GM21367 (cell line): Measurements from ENCODE around the gene SLC36A1.

ENCODE experiments used
- ATAC-seq: cut with Tn5 transposase; IDR thresholded peaks from one replicate; pipeline ENCODE4 v1.9.1; 2021; ENCODE audit not compliant: unreplicated experiment

SLC36A1 gene

DNA sequence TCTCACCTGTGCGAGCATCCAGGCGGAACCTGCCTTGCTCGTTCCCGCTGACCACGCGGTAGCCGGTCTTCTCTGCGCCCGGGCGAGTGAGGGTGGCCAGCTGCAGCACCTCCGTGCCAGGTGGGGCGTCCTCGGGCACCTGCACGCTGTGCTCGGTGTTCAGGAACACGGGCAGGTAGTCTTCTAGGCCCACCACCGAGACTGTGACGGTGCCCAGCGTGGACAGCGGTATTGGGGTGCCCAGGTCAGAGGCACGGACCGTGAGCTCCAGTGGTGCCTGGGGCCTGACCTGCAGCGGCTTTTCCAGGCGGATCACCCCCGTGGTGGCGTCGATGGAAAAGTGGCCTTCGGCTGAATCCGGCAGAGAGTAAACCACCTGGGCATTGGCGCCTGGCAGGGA is 84.2 kb downstream of the SLC36A1 start:
- no peak for ATAC-seq

DNA sequence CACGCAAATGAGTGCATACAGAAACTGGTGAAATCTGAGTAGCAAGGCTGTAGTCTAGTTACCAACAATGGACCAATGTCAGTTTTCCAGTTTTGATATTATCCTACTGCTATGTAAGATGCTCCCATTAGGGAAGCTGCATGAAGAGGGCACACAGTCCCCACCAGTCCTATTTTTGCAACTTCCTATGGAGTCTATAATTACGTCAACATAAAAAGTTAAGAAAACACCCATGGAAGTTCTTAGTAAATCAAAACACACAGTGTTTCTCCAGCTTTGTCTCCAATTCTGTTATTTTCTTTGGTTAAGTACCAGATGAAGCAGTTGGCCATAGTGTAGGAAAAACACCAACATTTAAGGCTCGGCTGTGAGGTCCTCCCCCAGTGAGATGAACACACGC is 85.0 kb downstream of the SLC36A1 start:
- ATAC-seq: no peak

DNA sequence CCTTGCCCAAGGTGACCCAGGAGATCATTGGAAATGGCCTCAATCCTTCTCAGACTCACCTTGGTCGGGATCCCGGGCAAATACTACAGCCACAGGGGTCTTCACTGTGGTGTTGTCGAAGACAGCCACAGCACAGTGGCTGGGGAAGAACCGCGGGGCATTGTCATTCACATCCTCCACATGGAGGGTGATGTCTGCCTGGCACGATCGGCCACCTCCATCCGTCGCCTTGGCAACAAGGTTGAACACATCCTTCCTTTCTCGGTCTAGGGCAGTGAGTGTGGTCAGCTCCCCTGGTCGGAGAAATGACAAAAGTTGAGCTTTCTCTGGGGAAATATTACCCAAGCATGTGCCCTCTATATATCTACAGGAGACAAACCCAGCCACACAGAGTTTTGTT is 86.9 kb downstream of the SLC36A1 start:
- ATAC-seq: no peak

DNA sequence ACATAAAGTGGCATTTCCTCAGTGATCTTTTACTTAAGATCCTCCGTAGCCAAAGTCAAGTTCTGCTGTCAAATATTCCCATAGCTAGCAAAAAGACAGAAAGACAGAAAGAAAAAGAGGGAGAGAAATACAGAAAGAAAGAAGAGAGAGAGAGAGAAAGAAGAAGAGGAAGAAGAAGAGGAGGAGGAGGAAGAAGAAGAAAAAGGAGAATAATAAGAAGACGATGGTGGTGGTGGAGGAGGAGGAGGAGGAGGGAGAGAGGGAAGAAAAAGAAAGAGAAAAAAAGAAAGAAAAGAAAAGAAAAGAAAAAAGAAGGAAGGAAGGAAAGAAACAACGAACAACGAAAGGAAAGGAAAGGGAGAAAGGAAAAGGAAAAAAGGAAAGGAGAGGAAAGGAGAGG is 89.6 kb downstream of the SLC36A1 start:
- ATAC-seq: no peak

DNA sequence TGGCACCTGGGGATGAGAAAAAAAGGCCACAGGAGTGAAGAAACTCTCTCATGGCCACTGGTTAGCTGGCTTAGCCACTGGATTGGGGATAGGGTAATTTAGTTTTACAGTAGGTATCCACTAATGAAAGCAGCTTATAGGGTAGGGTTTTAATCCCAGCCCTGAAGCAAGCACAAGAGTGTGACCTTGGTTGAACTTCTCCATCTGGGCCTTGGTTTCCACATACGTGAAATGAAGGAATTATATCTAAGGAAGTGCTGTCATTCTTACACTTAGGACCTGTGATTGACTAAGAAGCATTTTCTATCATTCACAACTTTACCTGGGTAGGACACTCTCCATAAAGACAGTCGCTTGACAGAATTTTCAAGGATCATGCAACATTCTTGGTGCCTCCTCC is 94.2 kb downstream of the SLC36A1 start:
- ATAC-seq: no peak
